AG09319 (cell line): ENCODE measurements around the gene POLR2H.

Experiments used
- DNase-seq: peaks from one replicate; pipeline ENCODE4 v3.0.0-alpha.2; 2010; ENCODE audit warnings: low read depth; ENCODE audit errors: extremely low read depth
- CTCF ChIP-seq: IDR thresholded peaks from 2 replicates; pipeline ENCODE4 v1.5.1; 2011; ENCODE audit warnings: low read depth, mild to moderate bottlenecking, inconsistent platforms, low read length, moderate library complexity

The POLR2H gene

GRCh38 chr3:184359610-184360009 lies 1.9 kb upstream of the POLR2H start:
- DNase-seq: no peak
- TF ChIP-seq CTCF: no peak

- TF ChIP-seq CTCF: no peak
- DNase-seq: no peak
These were observed 1.2 kb upstream of the POLR2H start for GRCh38 chr3:184360070-184360928.

- TF ChIP-seq CTCF: no peak
- no peak for DNase-seq
These were observed 480 bp upstream of the POLR2H start for GRCh38 chr3:184360929-184361531.

GRCh38 chr3:184361932-184362667 lies 590 bp downstream of the POLR2H start:
- DNase-seq: no peak
- no peak for TF ChIP-seq CTCF

- peak; percentile 94 for DNase-seq
- TF ChIP-seq CTCF: peak; percentile 72
These were observed 1.4 kb downstream of the POLR2H start for GRCh38 chr3:184362668-184363546.

GRCh38 chr3:184366619-184367289 lies 5.2 kb downstream of the POLR2H start:
- TF ChIP-seq CTCF: no peak
- DNase-seq: peak; percentile 94
